HFFc6 (cell line): ENCODE measurements around the gene HECW1. TPM values are rescaled to one million over a fixed set of nuclear protein-coding genes. Genes with fewer than 3 reads are reported as not detected.

Experiments
- DNase-seq: peaks from one replicate; pipeline ENCODE4 v3.0.0-alpha.2; 2018
- H3K27ac Mint-ChIP-seq: 2 replicates; pipeline ENCODE4 v1.8.0; 2020; ENCODE audit warnings: mild to moderate bottlenecking, mixed read lengths
- H3K27me3 Mint-ChIP-seq: 2 replicates; pipeline ENCODE4 v1.8.0; 2021; ENCODE audit warnings: mild to moderate bottlenecking, moderate library complexity, mixed read lengths; ENCODE audit not compliant: insufficient read depth
- H3K36me3 Mint-ChIP-seq: 2 replicates; pipeline ENCODE4 v1.8.0; 2021; ENCODE audit warnings: low read depth, mixed read lengths
- H3K4me1 Mint-ChIP-seq: 2 replicates; pipeline ENCODE4 v1.8.0; 2020; ENCODE audit warnings: low read depth, mixed read lengths
- H3K4me3 Mint-ChIP-seq: 2 replicates; pipeline ENCODE4 v1.8.0; 2020; ENCODE audit warnings: mild to moderate bottlenecking, moderate library complexity, mixed read lengths
- H3K9me3 Mint-ChIP-seq: 2 replicates; pipeline ENCODE4 v1.8.0; 2020; ENCODE audit warnings: mild to moderate bottlenecking, mixed read lengths
- total RNA-seq, 6 experiments: library from RNA; stranded (reverse); fragmentation: NEBNext Ultra II Directional; extraction: Animal tissue kit (Norgen Biotek cat#: 25700); gene quantifications; 2 replicates in 1 of 6; 3 replicates in 5 of 6; pipeline ENCODE4 v1.2.3, GENCODE V29; 2021
- TF ChIP-seq, protein P1 (sequence below): fragments of 200-600 bp; sonication (generic); IDR thresholded peaks from 2 replicates; pipeline ENCODE4 v1.5.0; 2021; ENCODE audit warnings: antibody characterized with exemption, mild to moderate bottlenecking

The HECW1 gene
- total RNA-seq, 6 experiments from 2014 or later: 3.4 to 6.5 (median 5.3) TPM

DNA sequence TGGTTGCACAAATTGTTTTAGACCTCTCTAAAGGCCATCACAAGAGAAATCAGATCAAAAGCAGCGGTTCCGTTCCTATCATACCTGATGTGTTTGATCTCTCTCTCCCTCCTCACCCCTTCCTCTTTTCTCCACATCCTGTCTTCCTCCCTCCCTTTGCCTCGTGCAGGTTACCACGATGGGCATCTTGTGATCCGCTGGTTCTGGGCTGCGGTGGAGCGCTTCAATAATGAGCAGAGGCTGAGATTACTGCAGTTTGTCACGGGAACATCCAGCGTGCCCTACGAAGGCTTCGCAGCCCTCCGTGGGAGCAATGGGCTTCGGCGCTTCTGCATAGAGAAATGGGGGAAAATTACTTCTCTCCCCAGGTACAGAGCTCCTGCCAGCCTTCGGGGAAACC is 442.0 kb downstream of the HECW1 start:
- Mint-ChIP-seq H3K4me1 (peaks cover 12% of the 10 kb centered on the region), H3K27me3 (peaks cover 8% of the 10 kb centered on the region), H3K9me3 (no peaks in the 10 kb centered on the region), H3K36me3 (peaks cover 7% of the 10 kb centered on the region; the same call in 1 of the 2 replicates), H3K27ac (no peak overlapping the region), H3K4me3 (no peak overlapping the region)
- TF ChIP-seq, protein P1, sequence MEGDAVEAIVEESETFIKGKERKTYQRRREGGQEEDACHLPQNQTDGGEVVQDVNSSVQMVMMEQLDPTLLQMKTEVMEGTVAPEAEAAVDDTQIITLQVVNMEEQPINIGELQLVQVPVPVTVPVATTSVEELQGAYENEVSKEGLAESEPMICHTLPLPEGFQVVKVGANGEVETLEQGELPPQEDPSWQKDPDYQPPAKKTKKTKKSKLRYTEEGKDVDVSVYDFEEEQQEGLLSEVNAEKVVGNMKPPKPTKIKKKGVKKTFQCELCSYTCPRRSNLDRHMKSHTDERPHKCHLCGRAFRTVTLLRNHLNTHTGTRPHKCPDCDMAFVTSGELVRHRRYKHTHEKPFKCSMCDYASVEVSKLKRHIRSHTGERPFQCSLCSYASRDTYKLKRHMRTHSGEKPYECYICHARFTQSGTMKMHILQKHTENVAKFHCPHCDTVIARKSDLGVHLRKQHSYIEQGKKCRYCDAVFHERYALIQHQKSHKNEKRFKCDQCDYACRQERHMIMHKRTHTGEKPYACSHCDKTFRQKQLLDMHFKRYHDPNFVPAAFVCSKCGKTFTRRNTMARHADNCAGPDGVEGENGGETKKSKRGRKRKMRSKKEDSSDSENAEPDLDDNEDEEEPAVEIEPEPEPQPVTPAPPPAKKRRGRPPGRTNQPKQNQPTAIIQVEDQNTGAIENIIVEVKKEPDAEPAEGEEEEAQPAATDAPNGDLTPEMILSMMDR: no peak
- DNase-seq: no peak

DNA sequence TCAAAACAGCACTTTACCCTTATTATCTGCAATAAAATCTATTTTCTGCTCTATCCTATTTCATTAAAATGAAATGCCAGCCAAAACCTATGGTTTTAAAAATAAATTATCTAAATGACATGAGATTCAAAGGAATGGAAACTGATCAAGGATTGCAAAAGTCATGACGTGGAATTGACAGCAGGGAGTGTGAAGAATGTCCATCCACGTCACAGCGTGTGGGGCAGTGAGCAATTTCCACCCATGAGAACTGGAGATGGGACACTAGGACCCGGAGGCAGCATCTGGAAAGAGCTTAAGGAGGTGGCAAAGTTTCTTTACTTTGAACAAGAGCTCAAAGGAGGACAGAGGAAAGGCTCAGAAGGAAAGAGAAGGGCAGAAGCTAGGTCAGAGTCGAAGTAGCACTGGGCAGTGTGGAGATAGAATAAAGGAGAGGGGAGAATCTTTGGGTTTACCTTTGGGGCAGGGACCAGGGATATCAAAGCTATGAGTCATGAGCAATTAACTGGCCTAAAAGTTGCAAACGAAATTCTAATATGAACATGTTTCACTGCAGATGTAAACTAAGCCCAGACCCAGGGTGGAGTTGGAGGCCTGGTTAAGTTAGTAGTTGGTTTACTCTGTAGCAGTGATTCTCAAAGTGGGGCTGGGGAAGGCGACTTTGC is 445.5 kb downstream of the HECW1 start:
- Mint-ChIP-seq H3K27me3 (peaks cover 10% of the 10 kb centered on the region), H3K4me1 (peaks cover 21% of the 10 kb centered on the region), H3K36me3 (peaks cover 7% of the 10 kb centered on the region; the same call in 1 of the 2 replicates), H3K9me3 (no peaks in the 10 kb centered on the region), H3K4me3 (no peak overlapping the region), H3K27ac (no peak overlapping the region)
- TF ChIP-seq, protein P1: no peak
- DNase-seq: no peak

DNA sequence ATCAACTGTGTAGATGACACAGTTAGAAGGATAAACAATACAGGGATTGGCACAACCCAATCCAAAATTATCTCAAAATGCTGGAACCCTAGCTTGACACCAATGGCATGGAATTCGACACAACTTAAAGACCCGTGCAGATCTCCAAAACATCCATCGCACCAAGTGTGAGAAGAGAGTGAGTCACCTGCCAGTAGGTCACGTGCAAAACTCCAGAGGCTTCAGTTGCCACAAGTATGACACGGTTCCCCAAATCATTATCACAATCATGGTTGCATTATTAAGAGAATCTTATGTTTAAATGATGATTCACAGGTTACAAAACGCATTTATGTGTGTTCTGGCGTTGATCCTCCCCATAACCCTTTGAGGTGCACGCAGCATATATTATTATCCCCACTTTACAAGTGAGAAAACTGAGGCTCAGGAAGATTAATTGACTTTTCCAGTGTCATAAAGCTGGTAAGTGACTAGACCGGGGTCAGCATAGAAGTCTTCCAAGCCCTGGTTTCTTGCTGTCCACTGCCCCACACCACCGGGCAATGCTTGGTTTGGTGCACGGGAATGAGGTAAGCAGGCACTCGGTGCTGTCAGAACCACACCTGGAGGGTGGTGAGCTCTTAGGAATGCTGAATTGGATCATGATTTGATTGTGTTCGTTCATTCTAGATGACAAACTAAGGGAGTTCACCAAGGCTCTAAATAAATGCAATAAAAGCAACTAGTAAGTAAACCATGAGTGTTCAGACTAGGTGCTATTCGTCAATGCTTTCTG is 446.9 kb downstream of the HECW1 start:
- no peak for DNase-seq
- TF ChIP-seq, protein P1: no peak
- Mint-ChIP-seq H3K36me3 (peaks cover 7% of the 10 kb centered on the region; the same call in 1 of the 2 replicates), H3K27me3 (peaks cover 7% of the 10 kb centered on the region), H3K9me3 (no peaks in the 10 kb centered on the region), H3K27ac (no peak overlapping the region), H3K4me1 (peaks cover 21% of the 10 kb centered on the region), H3K4me3 (no peak overlapping the region)

DNA sequence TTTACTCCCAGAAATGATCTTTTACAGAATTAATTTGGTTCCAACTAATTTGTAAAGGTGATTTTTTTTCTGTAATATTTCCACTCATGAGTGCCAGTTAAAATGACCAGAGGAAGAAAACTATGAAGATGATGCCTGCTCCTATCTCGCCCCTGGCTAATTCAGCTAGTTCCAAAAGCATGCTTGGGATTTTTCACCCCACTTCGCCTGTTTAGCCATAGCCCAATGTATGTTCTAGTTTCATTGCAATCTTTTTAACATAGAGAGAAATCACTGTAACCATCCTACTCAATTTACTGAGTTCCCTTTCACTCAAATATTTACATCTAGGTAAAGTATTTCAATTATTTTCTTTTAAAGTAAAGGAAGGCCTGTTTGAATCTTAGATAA is 447.5 kb downstream of the HECW1 start:
- Mint-ChIP-seq H3K27ac (no peak overlapping the region), H3K4me3 (no peak overlapping the region), H3K4me1 (peaks cover 21% of the 10 kb centered on the region), H3K36me3 (peaks cover 7% of the 10 kb centered on the region; the same call in 1 of the 2 replicates), H3K27me3 (peaks cover 6% of the 10 kb centered on the region), H3K9me3 (no peaks in the 10 kb centered on the region)
- TF ChIP-seq, protein P1: no peak
- no peak for DNase-seq

DNA sequence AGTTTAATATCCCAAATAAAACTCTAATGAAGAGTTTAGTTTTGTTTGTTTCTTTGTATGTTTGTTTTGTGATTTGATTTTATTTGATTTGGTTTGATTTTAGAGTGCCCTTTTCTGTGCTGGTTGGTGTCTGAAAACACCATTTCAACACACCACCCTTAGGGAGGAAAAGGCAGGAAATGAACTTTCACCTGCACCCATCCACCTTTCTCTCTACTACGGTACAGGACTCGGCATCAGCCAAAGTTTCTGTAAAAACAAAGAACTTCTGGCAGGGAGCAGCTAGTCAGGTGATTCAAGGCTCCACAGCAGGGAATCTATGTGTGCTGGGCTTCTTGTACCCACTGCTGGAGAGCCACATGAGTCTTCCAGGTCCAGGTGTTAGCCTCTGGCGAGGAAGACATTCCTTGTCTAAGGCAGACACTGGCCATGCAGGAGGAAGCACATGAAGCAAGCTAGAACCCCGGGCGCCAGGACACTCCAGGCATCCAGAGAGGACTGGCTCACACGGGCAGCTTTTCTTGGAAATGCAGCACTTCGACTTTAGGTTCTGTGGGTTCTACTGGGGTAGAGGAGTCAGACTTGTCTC is 448.4 kb downstream of the HECW1 start:
- TF ChIP-seq, protein P1: no peak
- Mint-ChIP-seq H3K27ac (no peak overlapping the region), H3K36me3 (peaks cover 7% of the 10 kb centered on the region; the same call in 1 of the 2 replicates), H3K4me3 (no peak overlapping the region), H3K4me1 (peaks cover 24% of the 10 kb centered on the region), H3K9me3 (no peaks in the 10 kb centered on the region), H3K27me3 (peaks cover 6% of the 10 kb centered on the region)
- no peak for DNase-seq
